ENCODE measurements around the gene TPK1. TPM values are rescaled to one million over a fixed set of nuclear protein-coding genes. Genes with fewer than 3 reads are reported as not detected.

The TPK1 gene
- total and polyA plus RNA-seq, 8 donors = 1.4 to 3.6 (median 2.2) TPM

- Histone ChIP-seq H3K27ac (no peak overlapping the region), H3K4me1 (no peaks in the 10 kb centered on the region), H3K36me3 (no peaks in the 10 kb centered on the region), H3K9me3 (no peaks in the 10 kb centered on the region), H3K4me3 (no peak overlapping the region), H3K27me3 (peaks cover 0 to 6% (median 0%) of the 10 kb centered on the region in 4 donors)
- no peak for DNase-seq
- FAIRE-seq = no peak
- no peak for ATAC-seq
- TF ChIP-seq CTCF (IDR thresholded peaks at IDR 0.05) = no peak
- intact Hi-C loops (cut with DNase I) = no loop called here
- WGBS, 2 donors = 69 to 73% methylated on average over 8 of the region's 8 CpGs
Measured at GRCh38 chr7:144869082-144869481, 33.2 kb upstream of the TPK1 start.

GRCh38 chr7:144866189-144866588, 30.3 kb upstream of the TPK1 start:
- peaks cover 0 to 6% (median 0%) of the 10 kb centered on the region in 4 donors for H3K27me3 ChIP-seq
- no peak for ATAC-seq
- WGBS, 2 donors = 44 to 54% methylated on average over 3 of the region's 3 CpGs
- DNase-seq = no peak
- intact Hi-C loops (cut with DNase I) = no loop called here
- H3K27ac ChIP-seq = no peak overlapping the region
- no peaks in the 10 kb centered on the region for H3K4me1 ChIP-seq
- TF ChIP-seq CTCF (IDR thresholded peaks at IDR 0.05) = no peak
- no peak for FAIRE-seq
- H3K9me3 ChIP-seq = no peaks in the 10 kb centered on the region
- H3K4me3 ChIP-seq = no peak overlapping the region
- H3K36me3 ChIP-seq = no peaks in the 10 kb centered on the region

- Histone ChIP-seq H3K9me3 (no peaks in the 10 kb centered on the region), H3K4me3 (no peak overlapping the region), H3K4me1 (no peaks in the 10 kb centered on the region), H3K36me3 (no peaks in the 10 kb centered on the region), H3K27me3 (peaks cover 0 to 6% (median 0%) of the 10 kb centered on the region in 4 donors), H3K27ac (no peak overlapping the region)
- DNase-seq (no peak), FAIRE-seq (no peak), ATAC-seq (no peak)
- 68 to 80% methylated on average over 5 of the region's 5 CpGs for WGBS, 2 donors
- intact Hi-C loops (cut with DNase I) = no loop called here
- no peak for TF ChIP-seq CTCF (IDR thresholded peaks at IDR 0.05)
Measured at GRCh38 chr7:144863320-144863647, 27.4 kb upstream of the TPK1 start.

DNA sequence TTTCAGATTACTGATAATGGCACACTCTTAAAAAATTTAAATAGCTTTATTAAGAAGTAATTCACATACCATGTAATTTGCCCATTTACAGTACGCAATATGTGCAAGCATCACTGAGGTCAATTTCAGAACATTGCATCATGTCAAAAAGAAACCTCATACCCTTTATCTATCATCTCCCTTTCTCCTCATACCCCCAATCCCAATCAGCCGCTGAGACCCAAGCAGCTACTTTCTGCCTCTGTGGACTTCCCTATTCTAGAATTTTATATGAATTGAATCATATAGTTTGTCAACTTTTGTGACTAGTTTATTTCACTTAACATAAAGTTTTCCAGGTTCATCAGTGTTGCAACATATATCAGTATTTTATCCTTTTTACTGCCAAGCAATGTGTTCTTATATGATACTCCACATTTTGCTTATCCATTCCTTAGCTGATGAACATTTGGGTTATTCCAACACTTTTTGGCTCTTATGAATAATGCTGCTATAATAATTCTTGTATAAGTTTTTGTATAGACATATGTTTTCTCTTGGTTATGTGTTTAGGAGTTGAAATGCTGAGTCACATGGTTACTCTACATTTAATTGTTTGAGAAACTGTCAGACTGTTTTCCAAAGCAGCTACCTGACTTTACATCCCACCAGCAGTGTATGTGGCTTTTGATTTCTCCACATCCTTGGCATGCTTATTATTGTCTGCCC, 26.9 kb upstream of the TPK1 start:
- Histone ChIP-seq H3K9me3 (no peaks in the 10 kb centered on the region), H3K27me3 (peaks cover 0 to 6% (median 0%) of the 10 kb centered on the region in 4 donors), H3K4me3 (no peak overlapping the region), H3K27ac (no peak overlapping the region), H3K36me3 (no peaks in the 10 kb centered on the region), H3K4me1 (no peaks in the 10 kb centered on the region)
- TF ChIP-seq CTCF (IDR thresholded peaks at IDR 0.05) = no peak
- WGBS, 2 donors = 85 to 90% methylated on average over 2 of the region's 2 CpGs
- ATAC-seq (no peak), DNase-seq (no peak), FAIRE-seq (no peak)
- intact Hi-C loops (cut with DNase I) = no loop called here

- ATAC-seq (no peak), DNase-seq (no peak), FAIRE-seq (no peak)
- H3K27ac ChIP-seq = no peak overlapping the region
- no peaks in the 10 kb centered on the region for H3K36me3 ChIP-seq
- H3K27me3 ChIP-seq = no peaks in the 10 kb centered on the region
- H3K4me3 ChIP-seq = no peak overlapping the region
- 59 to 66% methylated on average over 3 of the region's 3 CpGs for WGBS, 2 donors
- no peaks in the 10 kb centered on the region for H3K4me1 ChIP-seq
- TF ChIP-seq CTCF (IDR thresholded peaks at IDR 0.05) = no peak
- no peaks in the 10 kb centered on the region for H3K9me3 ChIP-seq
- intact Hi-C loops (cut with DNase I) = no loop called here
Measured at GRCh38 chr7:144859739-144860138, 23.9 kb upstream of the TPK1 start.
